H1 (cell line): ENCODE measurements around the gene MAPK1. TPM values are rescaled to one million over a fixed set of nuclear protein-coding genes. Genes with fewer than 3 reads are reported as not detected.

Experiments used
- BACH1 ChIP-seq: IDR thresholded peaks from 2 replicates; pipeline ENCODE4 v1.6.1; 2012; ENCODE audit warnings: low read length, improper control_type of control experiment
- JUND ChIP-seq: IDR thresholded peaks from 2 replicates; pipeline ENCODE4 v1.6.1; 2011; ENCODE audit warnings: mild to moderate bottlenecking, improper control_type of control experiment, low read length
- KDM4A ChIP-seq: IDR thresholded peaks from one replicate; pipeline ENCODE4 v1.7.1; 2012; ENCODE audit warnings: low read depth, mild to moderate bottlenecking, moderate library complexity, low read length, inconsistent platforms; ENCODE audit not compliant: severe bottlenecking
- SP1 ChIP-seq: IDR thresholded peaks from 2 replicates; pipeline ENCODE4 v1.6.1; 2011; ENCODE audit warnings: low read depth, low read length
- polyA plus RNA-seq, 7 experiments: library from polyadenylated mRNA; depleted of rRNA in 3 of 7; stranded (reverse) in 5 of 7; unstranded in 2 of 7; fragments of >200 nt in 5 of 7; fragments of 200-250 nt in 2 of 7; gene quantifications; 1 replicate in 5 of 7; 2 replicates in 1 of 7; 4 replicates in 1 of 7; pipeline versions ENCODE4 v1.2.1 to v1.2.3, GENCODE V29; 2011 to 2013; ENCODE audit warnings: missing spikeins in 2 of 7, mixed read lengths in 2 of 7
- total RNA-seq: library from RNA; stranded (reverse); fragmentation: NEBNext Ultra II Directional; extraction: Animal tissue kit (Norgen Biotek cat#: 25700); gene quantifications from 2 replicates; pipeline ENCODE4 v1.2.1, GENCODE V29; 2021
- TF ChIP-seq, protein P1 (sequence below): IDR thresholded peaks from 2 replicates; pipeline ENCODE4 v1.6.1; 2011; ENCODE audit warnings: low read length, improper control_type of control experiment

Gene MAPK1
- total and polyA plus RNA-seq, 2 of the 8 experiments (the other 6 are each of a cell fraction or from before 2014, with no cell fraction given) = 28.1 to 101 TPM

DNA sequence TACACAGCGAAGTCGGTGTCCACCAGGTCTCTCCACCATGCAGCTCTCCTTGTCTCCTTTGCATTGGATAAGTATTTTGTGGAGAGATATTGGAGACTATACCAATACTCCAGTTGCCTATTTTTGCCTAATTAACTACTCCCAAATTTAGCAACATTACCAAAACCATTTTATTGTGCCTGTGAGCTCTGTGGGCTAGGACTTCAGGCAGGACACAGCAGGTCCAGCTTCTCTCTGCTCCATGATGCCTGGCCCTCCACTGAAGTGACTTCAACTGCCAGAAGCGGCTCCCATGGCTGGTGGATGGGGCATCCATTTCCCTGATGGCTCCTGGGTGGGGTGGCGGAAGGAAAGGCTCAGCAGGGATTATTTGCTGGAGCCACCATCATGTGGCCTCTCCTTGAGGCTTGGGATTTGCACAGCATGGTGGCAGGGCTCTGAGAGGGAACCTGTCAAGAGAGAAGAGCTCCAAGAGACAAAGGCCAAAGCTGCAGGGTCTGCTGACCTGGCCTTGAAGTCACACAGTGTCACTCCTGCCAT lies 36.9 kb upstream of the MAPK1 start (continued):
- TF ChIP-seq, protein P1, sequence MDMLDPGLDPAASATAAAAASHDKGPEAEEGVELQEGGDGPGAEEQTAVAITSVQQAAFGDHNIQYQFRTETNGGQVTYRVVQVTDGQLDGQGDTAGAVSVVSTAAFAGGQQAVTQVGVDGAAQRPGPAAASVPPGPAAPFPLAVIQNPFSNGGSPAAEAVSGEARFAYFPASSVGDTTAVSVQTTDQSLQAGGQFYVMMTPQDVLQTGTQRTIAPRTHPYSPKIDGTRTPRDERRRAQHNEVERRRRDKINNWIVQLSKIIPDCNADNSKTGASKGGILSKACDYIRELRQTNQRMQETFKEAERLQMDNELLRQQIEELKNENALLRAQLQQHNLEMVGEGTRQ = no peak
- TF ChIP-seq KDM4A (no peak), JUND (no peak), SP1 (no peak), BACH1 (no peak)
- TF ChIP-seq, all 59 proteins: peak for 0
